HG03095 (cell line): ENCODE measurements around the gene MMP19.

Experiments
- ATAC-seq: cut with Tn5 transposase; IDR thresholded peaks from one replicate; pipeline ENCODE4 v1.9.1; 2021; ENCODE audit warnings: moderate library complexity; ENCODE audit not compliant: unreplicated experiment

MMP19 gene

DNA sequence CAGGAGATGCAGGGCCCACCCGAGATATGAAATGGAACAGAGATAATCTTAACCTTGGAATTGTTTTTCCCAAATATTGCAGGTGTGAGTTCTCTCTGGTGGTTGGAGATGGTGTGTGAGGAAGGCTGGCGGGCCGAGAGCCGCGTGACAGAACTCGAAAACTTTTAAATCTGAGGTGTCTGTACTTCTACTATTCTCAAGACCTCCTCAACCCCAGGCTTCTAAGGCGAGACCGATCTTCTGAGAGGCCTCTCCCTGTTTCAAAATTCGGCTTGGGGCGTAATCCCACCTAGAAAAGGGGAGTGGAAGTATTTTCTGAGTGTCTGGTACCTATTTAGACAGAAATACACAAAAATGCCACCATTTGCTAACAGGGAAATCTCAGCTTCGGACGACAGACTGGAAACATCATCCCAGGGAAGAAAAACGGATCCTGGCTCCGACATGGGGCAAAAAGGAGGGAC lies 25.8 kb downstream of the MMP19 start:
- ATAC-seq = no peak

- no peak for ATAC-seq
These were observed 27.3 kb downstream of the MMP19 start for GRCh38 chr12:55815473-55815872.

DNA sequence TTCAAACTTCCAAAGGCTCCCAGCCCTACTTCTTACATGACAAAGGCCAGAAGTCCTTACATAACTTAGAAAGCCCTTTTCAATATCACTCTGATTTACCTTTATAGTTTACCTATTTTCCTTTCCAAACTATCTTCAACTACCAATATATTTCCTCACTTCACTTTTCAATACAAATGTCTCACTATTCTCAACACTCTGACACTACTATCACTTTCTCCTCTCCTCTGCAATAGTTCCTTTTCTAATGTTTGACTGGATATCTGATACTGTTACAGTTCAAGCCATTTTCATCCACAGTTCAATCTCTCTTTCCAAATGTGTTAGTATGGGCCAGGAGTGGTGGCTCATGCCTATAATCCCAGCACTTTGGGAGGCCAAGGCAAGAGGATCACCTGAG lies 28.5 kb downstream of the MMP19 start:
- ATAC-seq = no peak

DNA sequence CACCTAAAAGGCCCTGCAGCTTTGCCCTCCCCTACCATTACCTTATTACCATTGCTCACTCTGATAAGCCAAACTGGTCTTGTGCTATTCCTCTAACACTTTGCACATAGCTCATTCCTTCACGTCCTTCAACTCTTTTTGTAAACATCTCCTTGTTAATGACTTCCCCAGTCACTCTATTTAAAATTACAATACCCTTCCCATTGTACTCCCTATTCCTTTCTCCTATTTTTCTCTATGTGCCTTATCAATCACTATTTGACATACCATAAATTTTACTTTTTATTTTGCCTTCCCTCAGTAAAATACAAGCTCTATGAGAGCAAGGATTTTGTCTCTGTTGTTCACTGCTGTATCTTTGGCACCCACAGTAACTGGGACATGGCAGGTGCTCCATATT lies 30.6 kb downstream of the MMP19 start:
- no peak for ATAC-seq

DNA sequence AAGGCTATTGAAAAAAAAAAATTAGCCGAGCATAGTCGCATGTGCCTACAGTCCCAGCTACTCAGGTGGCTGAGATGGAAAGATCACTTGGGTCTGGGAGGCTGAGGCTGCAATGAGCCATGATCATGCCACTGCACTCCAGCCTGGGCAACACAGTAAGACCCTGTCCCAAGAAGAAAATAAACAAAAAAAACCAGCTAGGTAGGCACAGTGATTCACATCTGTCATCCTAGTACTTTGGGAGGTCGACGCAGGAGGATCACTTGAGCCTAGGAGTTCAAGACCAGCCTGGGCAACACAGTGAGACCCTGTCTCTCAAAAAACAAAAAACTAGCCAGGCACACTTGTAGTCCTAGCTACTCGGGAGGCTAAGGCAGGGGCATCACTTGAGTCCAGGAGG lies 33.5 kb downstream of the MMP19 start:
- no peak for ATAC-seq

DNA sequence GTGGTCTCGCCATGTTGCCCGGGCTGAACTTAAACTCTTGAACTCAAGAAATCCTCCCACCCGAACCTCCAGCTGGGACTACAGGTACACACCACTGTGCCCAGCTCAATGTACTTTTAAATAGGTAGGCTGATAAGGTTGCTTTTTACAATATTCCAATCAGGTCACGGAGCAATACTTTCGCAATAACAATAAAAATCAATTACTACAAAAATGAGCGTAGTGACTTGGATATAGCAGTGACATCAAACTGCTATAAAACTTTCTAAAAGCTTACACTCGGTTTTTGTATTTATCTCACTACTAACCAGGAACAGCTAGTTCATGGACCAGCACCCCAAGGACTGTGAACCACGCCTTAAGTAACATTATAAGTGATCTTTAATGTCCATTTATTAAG lies 35.8 kb downstream of the MMP19 start:
- ATAC-seq = no peak

GRCh38 chr12:55797550-55797949 lies 45.2 kb downstream of the MMP19 start:
- no peak for ATAC-seq

DNA sequence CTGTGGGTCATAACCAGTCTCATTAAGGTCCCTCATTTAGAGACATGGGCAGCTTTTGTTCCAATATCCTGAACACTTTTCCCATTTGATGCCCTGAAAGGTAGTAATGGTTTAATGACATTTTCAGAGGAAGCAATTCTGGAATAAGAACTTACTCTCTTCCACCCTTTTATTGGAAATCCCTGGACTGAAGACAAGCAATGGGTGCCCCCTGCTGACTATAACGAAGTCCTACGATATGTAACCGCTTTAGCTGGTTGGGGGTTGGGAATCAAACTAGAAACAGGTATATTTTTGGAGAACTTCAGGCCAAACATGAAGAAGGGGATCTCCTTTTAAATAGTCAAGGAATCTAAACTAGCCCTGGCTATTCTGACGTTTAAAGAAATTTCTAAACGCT lies 45.7 kb downstream of the MMP19 start:
- ATAC-seq = no peak

- no peak for ATAC-seq
These were observed 46.8 kb downstream of the MMP19 start for GRCh38 chr12:55795950-55796349.

DNA sequence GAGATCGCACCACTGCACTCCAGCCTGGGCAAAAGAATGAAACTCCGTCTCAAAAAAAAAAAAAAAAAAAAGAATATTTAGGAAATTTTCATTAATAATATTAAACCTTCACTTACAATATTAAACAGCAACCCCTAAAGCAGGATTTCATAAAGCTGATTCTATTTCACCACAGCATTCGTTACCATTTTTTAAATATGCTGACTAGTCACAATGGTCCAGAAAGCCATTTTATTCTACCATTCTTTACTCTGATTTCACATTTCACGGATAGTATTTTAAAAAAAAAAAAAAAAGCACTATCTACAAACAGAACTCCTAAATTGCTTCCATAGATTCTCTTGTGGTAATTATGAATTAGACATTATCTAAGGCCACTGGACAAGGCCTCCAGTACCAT lies 52.8 kb downstream of the MMP19 start:
- no peak for ATAC-seq

DNA sequence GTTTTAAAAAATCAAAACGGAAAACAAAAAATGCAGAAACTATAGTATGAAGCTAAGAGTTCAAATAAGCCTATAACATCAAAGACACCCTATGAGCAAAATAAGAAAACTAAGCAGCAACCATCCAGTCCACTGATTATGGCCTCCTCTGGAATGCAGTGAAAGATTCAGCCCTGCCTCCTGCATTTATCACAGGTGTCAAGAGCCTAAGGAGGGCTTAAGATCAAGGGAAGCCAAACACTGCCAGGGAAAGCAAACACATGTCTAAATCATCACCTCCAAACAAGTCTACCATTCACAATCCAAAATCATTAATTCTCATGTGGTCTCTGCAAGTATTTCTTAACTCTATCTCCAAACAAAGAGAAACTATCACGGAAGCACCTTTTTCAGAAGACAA lies 53.6 kb downstream of the MMP19 start:
- ATAC-seq = no peak

DNA sequence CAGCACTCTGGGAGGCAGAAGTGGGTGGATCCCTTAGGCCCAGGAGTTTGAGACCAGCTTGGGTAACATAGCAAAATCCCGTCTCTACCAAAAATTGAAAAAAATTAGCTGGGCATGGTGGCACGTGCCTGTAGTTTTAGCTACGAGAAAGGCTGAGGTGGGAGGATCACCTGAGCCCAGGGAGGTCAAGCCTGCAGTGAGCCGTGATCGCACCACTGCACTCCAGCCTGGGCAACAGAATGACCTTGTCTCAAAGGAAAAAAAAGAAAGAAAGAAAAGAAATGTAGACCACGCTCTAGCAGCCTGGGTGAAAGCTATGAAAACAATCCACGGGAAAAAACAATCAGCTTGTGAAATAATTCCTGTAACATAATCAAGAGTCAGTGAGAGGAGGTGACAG lies 54.2 kb downstream of the MMP19 start:
- ATAC-seq = no peak
